ENCODE measurements around the gene KANSL1.

DNA sequence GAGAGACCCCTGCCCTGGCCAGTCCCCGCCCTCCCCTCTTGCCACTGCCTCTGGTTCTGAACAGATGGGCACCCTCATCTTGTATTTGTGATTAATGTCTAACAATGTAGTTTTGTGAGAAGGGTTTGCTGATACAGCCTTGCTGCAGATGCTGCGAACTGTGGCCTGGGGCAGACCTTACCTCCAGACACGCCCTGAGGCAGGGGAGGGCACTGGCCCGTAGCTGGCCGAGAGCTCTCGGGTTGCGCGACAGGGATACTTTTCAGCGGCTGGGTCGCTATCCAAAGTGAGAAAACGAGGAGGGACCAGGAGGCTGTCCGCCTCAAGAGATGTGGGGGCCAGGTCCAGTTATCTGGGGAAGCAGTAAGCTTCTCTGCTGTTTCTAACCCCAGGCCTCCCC is 172.2 kb downstream of the KANSL1 start:
- TF ChIP-seq, protein P1, sequence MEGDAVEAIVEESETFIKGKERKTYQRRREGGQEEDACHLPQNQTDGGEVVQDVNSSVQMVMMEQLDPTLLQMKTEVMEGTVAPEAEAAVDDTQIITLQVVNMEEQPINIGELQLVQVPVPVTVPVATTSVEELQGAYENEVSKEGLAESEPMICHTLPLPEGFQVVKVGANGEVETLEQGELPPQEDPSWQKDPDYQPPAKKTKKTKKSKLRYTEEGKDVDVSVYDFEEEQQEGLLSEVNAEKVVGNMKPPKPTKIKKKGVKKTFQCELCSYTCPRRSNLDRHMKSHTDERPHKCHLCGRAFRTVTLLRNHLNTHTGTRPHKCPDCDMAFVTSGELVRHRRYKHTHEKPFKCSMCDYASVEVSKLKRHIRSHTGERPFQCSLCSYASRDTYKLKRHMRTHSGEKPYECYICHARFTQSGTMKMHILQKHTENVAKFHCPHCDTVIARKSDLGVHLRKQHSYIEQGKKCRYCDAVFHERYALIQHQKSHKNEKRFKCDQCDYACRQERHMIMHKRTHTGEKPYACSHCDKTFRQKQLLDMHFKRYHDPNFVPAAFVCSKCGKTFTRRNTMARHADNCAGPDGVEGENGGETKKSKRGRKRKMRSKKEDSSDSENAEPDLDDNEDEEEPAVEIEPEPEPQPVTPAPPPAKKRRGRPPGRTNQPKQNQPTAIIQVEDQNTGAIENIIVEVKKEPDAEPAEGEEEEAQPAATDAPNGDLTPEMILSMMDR (IDR thresholded peaks at IDR 0.05): no peak
- no peak for TF ChIP-seq POLR2A (IDR thresholded peaks at IDR 0.05)
